Mucosa of gallbladder (tissue), 1 donor: ENCODE data around the gene HIGD2A. TPM values are rescaled to one million over a fixed set of nuclear protein-coding genes. Genes with fewer than 3 reads are reported as not detected.

Experiments used
- DNase-seq: peaks from one replicate; pipeline ENCODE4 v3.0.0-alpha.2; 2020; ENCODE audit warnings: low spot score
- total RNA-seq: library from RNA; stranded (reverse); gene quantifications from one replicate; pipeline ENCODE4 v1.2.1, GENCODE V29; 2021
- donor health status: DM: no; HTN: no; CAD: no.

Gene HIGD2A, protein sequence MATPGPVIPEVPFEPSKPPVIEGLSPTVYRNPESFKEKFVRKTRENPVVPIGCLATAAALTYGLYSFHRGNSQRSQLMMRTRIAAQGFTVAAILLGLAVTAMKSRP
- 125 TPM for total RNA-seq

- DNase-seq: peak; percentile 99
Observed at GRCh38 chr5:176388444-176389134, at the start of gene HIGD2A, which contains the start of gene NOP16. HIGD2A (plus strand) TSS chr5:176388751; CDS start chr5:176388820, 69 bp downstream. NOP16 (minus strand) TSS chr5:176388598; CDS start chr5:176388539, 59 bp downstream.

GRCh38 chr5:176339304-176339703, 49.2 kb upstream of the HIGD2A start:
- DNase-seq: no peak

DNA sequence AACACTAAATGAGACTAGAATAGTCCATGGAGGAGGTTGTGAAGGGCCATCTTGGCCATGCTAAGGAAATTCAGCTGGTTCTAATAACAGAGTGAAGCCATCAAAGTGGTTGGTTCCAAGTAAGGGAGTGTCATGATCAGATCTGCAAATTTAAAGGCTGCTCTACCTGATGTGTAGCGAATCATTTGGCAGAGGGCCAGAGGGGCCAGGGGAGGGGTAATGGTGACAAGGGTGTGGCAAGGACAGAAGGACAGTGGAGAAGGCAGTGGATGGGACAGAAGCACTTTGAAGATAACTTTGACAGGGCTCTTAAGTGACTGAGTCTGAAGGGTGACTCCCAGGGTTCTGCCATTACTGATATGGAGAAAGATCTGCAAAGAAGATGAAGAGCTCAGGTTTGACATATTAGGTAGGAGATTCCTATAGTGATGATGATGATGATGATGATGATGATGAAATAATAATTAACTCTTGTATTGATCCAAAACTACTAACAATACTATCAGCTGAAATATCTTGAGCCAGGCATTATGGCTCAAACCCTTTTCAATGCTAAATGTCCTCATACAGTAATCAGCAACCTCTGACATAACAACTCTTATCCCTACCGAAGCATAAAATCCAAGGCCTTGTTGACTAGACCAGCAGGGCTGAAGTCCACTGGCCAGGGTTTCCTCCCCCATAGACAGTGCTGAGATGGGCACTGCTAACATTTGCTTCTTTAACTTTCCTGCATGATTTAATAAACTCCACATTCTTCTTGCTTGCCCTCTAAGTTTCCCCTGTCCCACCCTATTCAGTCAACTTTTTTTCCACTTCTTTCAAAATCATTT, 47.0 kb upstream of the HIGD2A start:
- DNase-seq: no peak

DNA sequence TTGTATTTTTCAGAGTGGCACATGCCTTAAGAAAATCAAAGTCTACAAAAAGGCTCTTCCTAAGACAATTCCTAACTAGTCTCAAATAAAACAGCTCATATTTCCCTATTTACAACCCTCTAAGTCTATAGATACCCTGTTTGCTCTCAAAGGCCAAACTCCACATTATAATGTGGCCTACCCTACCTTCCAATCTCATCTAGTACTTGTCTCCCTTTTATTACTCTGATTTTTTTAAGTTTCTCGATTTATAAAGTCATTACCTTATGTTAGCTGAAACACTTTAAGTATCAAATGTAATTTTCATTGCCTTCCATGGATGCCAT, 46.4 kb upstream of the HIGD2A start:
- no peak for DNase-seq

- no peak for DNase-seq
Observed at GRCh38 chr5:176342766-176343458, 45.6 kb upstream of the HIGD2A start.

DNA sequence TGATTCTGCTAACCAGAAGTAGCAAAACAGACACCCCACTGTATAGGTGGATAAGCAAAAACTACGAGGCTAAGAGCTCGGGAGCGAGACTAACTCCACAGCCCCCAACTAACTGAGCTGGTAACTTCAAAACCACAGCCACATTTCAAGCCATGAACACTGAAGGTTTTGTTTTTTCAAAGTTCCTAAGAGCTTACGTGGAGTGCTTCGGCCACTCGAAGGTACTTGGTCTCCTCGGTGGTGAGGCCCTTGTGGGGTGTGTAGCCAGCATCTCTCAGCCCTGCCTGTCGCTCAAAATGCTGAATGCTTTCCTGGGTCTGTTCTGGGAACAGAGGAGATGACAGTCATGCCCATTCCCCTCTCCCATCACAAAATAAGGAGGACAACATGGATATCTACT, 38.1 kb upstream of the HIGD2A start:
- DNase-seq: no peak

- no peak for DNase-seq
Observed at GRCh38 chr5:176352116-176352878, 36.3 kb upstream of the HIGD2A start.

DNA sequence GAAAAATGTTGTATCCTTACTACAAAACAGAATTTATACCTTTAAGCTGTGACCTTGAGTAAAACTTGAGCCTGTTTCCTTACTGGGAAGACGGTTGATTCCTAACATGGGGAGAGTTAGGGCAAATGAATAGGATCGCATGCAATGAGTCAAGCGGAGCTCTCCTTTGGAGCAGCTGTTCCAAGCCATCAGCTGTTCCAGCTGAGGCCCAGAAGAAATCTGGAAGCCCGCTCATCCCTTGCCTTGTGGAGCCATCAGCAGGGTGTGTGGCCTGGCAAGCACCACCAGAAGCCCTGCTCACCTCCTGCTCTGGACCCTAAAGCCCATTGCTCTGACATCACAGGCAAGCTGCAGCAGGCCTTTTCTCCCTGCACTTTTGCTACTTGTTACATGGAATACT, 35.0 kb upstream of the HIGD2A start:
- no peak for DNase-seq

- no peak for DNase-seq
Observed at GRCh38 chr5:176355400-176356178, 33.0 kb upstream of the HIGD2A start.

GRCh38 chr5:176356179-176356566, 32.4 kb upstream of the HIGD2A start:
- DNase-seq: no peak

DNA sequence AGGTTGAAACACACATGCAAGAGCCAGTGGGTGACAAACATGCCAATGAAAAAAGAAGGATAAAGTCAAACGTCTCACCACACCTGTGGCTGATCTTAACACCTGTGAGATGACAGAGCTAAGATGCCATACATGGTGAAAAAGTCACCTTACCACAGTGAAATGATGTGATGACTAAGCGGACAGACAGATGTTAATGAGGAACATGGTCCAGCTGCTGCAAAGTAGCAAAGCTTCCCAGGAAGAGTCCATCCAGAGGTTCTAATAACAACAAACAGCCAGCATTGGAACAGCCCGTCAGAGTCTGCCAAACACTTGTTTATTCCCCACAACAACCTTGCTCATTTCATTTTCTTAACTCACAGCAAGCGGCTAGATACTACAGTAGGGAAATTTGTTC, 28.9 kb upstream of the HIGD2A start:
- DNase-seq: no peak

GRCh38 chr5:176360894-176361436, 27.6 kb upstream of the HIGD2A start:
- DNase-seq: no peak

DNA sequence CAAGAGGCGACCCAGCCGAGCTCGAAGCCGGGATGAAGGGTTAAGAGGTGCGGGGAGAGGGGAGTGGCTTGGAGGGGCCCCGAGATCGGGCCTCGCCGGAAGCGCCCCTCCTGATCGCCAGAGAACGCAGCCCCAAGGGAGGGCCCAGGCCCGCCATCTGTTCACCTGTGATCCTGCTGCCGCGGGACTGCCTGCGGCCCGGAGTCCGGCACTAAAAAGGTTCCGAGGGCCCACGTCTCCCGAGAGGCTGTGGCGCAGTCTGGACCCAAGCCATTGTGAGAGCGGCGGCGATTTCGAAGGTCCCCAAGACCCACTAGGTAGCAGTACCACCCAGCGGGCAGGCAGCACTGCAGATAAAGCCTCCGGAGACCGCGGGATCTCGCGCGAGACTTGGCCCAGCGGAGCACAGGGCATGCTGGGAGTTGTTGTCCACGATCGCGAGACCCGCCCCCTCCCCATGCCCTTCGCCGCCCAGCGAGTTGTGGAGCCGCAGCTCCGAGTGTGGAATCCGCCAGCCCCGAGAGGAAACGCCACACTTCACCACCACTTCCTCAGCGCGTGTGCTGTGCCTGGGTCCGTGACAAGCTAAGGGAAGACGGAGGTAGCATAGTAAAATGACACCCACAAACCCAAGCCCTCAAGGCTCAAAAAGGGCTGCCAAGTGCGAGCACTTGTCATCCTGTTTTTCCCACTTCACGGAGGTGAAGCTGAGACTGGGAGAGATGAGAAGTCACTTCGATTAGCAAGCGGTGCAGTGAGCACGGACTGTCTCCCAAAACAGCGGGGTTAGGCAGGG, 26.9 kb upstream of the HIGD2A start, which contains the start of gene KIAA1191:
Gene KIAA1191, minus strand, starts transcription at position 328 of the 796 bp plus-strand sequence. CDS start 2,256 bp downstream, outside the sequence.
- peak; percentile 97 for DNase-seq

DNA sequence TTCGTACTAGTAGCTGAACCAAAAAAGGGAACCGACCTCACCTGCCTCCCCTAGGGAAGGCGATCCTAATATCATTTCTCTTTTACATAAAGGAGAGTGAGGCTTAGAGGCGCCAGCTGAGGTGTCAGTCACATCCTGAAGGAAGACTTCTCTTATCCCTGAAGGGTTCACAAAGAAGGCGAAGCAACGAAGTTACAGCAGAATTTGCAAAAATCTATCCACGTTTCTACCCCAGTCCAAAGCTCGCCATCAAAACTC, 26.4 kb upstream of the HIGD2A start:
- no peak for DNase-seq

DNA sequence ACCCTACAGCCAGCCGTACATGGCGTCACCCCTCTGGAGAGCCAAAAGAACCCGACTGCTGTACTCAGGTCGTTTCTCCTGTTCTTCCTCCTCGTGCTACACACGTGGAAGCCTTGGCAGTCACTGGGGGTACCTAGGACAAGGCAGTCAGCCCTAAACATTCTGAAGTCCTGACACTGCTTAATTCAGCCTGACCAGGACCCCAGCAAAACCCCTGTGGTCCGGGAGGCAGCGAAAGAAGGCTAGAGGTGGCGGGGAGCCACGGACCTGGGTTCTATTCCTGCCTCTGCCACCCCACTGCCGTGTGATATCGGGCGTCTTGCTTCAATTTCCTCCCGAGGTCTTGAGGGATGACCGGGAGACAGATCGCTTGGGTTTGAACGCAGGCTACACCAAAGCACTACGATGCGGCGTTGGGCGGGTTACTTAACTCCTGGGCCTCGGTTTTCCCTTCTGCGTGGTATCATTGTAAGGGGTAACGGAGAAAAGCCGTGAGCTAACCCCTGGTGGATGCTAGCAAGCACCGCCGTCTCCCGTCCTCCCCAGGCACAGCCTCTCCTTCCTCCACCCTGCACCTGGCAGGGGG, 23.7 kb upstream of the HIGD2A start:
- no peak for DNase-seq

GRCh38 chr5:176365351-176366231, 23.0 kb upstream of the HIGD2A start, which contains the start of gene ARL10:
ARL10 (plus strand) TSS chr5:176365487; CDS start chr5:176365564, 77 bp downstream.
- DNase-seq: peak; percentile 12

DNA sequence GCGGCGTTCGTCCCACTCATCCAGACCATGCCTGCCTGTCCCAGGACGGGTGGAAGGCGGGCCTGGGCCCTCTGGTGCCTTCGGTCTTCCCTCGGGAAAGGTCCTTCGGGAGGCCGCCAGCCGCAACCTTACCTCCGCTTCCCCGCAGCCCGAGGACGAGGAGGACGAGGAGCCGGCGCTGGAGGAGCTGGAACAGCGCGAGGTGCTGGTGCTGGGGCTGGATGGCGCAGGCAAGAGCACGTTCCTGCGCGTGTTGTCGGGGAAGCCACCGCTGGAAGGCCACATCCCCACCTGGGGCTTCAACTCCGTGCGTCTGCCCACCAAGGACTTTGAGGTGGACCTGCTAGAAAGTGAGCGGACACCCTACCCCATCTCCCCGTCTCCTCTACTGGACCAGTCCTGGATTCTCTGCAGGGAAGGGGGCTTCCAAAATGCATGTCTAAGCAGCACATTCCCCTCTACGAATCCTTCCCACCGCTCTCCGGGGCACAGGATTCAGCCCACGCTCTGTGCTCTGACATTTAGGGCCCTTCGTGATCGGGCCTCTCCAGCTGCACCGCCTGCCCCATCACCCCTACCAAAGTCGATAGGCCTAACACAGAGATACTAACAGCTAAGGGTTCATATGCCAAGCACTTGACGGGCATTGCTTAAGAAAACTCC, 22.2 kb upstream of the HIGD2A start:
- DNase-seq: no peak

DNA sequence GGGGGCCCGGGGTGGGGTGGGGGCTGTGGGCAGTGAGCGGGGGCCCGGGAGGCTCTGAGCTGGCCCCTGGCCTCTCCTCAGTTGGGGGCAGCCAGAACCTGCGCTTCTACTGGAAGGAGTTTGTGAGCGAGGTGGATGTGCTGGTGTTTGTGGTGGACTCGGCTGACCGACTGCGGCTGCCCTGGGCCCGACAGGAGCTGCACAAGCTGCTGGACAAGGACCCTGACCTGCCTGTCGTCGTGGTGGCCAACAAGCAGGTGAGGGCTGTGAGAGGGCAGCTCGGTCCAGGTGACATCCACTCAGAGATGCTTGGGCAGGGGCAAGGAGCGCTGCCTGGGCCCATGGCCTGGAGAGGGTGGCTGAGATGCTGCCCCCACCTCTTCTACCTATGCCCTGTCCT, 19.8 kb upstream of the HIGD2A start:
- DNase-seq: no peak
